IMR-90 (cell line): Measurements from ENCODE around the gene CFAP299. TPM values are rescaled to one million over a fixed set of nuclear protein-coding genes. Genes with fewer than 3 reads are reported as not detected.

ENCODE experiments used
- ATAC-seq: fragments of 200-7000 bp; cut with Tn5 transposase; 2 replicates; pipeline ENCODE4 v1.9.1; 2020; ENCODE audit warnings: low read depth, mild to moderate bottlenecking, moderate library complexity
- BruUV-seq: library from RNA; stranded (reverse); fragments of 400-500 nt; replicated peaks from 2 replicates; lab custom pipeline; 2021; lab: Mats Ljungman, UMichigan
- CTCF ChIA-PET: fragments of 300-600 bp; formaldehyde crosslinking; extraction: SDS; loops from one replicate; lab custom pipeline; 2021; ENCODE audit warnings: antibody characterized with exemption; lab: Yijun Ruan, JAX
- POLR2A ChIA-PET: fragments of 300-600 bp; sonication (Branson Sonifier 250); formaldehyde crosslinking; loops from one replicate; lab custom pipeline; 2022; ENCODE audit warnings: antibody characterized with exemption; ENCODE audit not compliant: unreplicated experiment; lab: Charles Lee
- DNase-seq: peaks from one replicate; pipeline ENCODE4 v3.0.0; 2013
- H2AFZ ChIP-seq: replicated peaks from 2 replicates; pipeline ENCODE3; 2013; ENCODE audit warnings: low read length, mild to moderate bottlenecking; ENCODE audit not compliant: poor library complexity
- H2AK5ac ChIP-seq: 2 replicates; pipeline ENCODE4 v1.6.1; 2013; ENCODE audit warnings: low read depth, low read length, inconsistent platforms
- H2AK9ac ChIP-seq: replicated peaks from 2 replicates; pipeline ENCODE3; 2013; ENCODE audit warnings: mild to moderate bottlenecking, low read depth, low read length, moderate library complexity; ENCODE audit not compliant: poor library complexity
- H2BK120ac ChIP-seq: 2 replicates; pipeline ENCODE4 v1.6.1; 2013; ENCODE audit warnings: low read depth, low read length, inconsistent platforms
- H2BK15ac ChIP-seq: 3 replicates; pipeline ENCODE4 v1.6.1; 2013; ENCODE audit warnings: low read depth, low read length, inconsistent platforms
- H2BK20ac ChIP-seq: 2 replicates; pipeline ENCODE4 v1.6.1; 2013; ENCODE audit warnings: low read depth, mild to moderate bottlenecking, inconsistent platforms, low read length, moderate library complexity
- H2BK5ac ChIP-seq: 2 replicates; pipeline ENCODE4 v1.6.1; 2013; ENCODE audit warnings: mild to moderate bottlenecking, low read depth, low read length, inconsistent platforms; ENCODE audit not compliant: poor library complexity, severe bottlenecking
- H3K14ac ChIP-seq: replicated peaks from 2 replicates; pipeline ENCODE4 v1.6.1; 2013; ENCODE audit warnings: low read depth, low read length, inconsistent platforms
- H3K18ac ChIP-seq: 2 replicates; pipeline ENCODE4 v1.6.1; 2013; ENCODE audit warnings: low read depth, low read length, control low read depth
- H3K23ac ChIP-seq: 2 replicates; pipeline ENCODE4 v1.6.1; 2013; ENCODE audit warnings: low read depth, low read length, inconsistent platforms
- H3K27ac ChIP-seq: 2 replicates; pipeline ENCODE4 v1.5.1; 2013; ENCODE audit warnings: mild to moderate bottlenecking, control low read depth, low read length; ENCODE audit not compliant: insufficient read depth
- H3K27me3 ChIP-seq: 2 replicates; pipeline ENCODE4 v1.6.1; 2013; ENCODE audit warnings: low read length; ENCODE audit not compliant: control insufficient read depth, insufficient read depth
- H3K36me3 ChIP-seq: 2 replicates; pipeline ENCODE4 v1.6.1; 2013; ENCODE audit warnings: low read length, mixed read lengths; ENCODE audit not compliant: control insufficient read depth, insufficient read depth
- H3K4ac ChIP-seq: 2 replicates; pipeline ENCODE4 v1.6.1; 2013; ENCODE audit warnings: low read depth, low read length, inconsistent platforms
- H3K4me1 ChIP-seq: 2 replicates; pipeline ENCODE4 v1.6.1; 2013; ENCODE audit warnings: low read length, mixed read lengths; ENCODE audit not compliant: control insufficient read depth, insufficient read depth
- H3K4me2 ChIP-seq: 2 replicates; pipeline ENCODE4 v1.6.1; 2013; ENCODE audit warnings: low read depth, mild to moderate bottlenecking, control low read depth, low read length, moderate library complexity
- H3K4me3 ChIP-seq: 2 replicates; pipeline ENCODE4 v1.5.1; 2013; ENCODE audit warnings: low read depth, mild to moderate bottlenecking, control low read depth, low read length, moderate library complexity; ENCODE audit not compliant: insufficient read depth
- H3K56ac ChIP-seq: 2 replicates; pipeline ENCODE4 v1.6.1; 2013; ENCODE audit warnings: low read length, inconsistent platforms; ENCODE audit not compliant: insufficient read depth; ENCODE audit errors: extremely low read depth
- H3K79me1 ChIP-seq, 2 experiments: 2 replicates each; pipeline ENCODE4 v1.6.1; 2013; ENCODE audit warnings: low read length in 2 of 2, inconsistent platforms in 1 of 2, low read depth in 1 of 2
- H3K9ac ChIP-seq: 2 replicates; pipeline ENCODE4 v1.6.1; 2013; ENCODE audit warnings: low read depth, low read length, control low read depth
- H3K9me1 ChIP-seq: 2 replicates; pipeline ENCODE4 v1.6.1; 2013; ENCODE audit warnings: low read length, inconsistent platforms; ENCODE audit not compliant: insufficient read depth
- H3K9me3 ChIP-seq: 2 replicates; pipeline ENCODE4 v1.6.1; 2013; ENCODE audit warnings: low read length; ENCODE audit not compliant: control insufficient read depth, insufficient read depth
- H4K20me1 ChIP-seq: 2 replicates; pipeline ENCODE4 v1.6.1; 2013; ENCODE audit warnings: low read length, inconsistent platforms; ENCODE audit not compliant: insufficient read depth
- H4K5ac ChIP-seq: 2 replicates; pipeline ENCODE4 v1.6.1; 2013; ENCODE audit warnings: mild to moderate bottlenecking, low read depth, low read length, control low read depth
- H4K8ac ChIP-seq, 2 experiments: 2 replicates each; pipeline ENCODE4 v1.6.1; 2013; ENCODE audit warnings: low read depth in 2 of 2, low read length in 2 of 2, control low read depth in 1 of 2, inconsistent platforms in 1 of 2
- H4K91ac ChIP-seq: 2 replicates; pipeline ENCODE4 v1.6.1; 2013; ENCODE audit warnings: low read depth, low read length, inconsistent platforms; ENCODE audit not compliant: insufficient read depth
- FOS ChIP-seq: fragments of 150-350 bp; IDR thresholded peaks from 2 replicates; pipeline ENCODE4 v1.6.1; 2016; ENCODE audit warnings: low read depth, low read length
- MAZ ChIP-seq: IDR thresholded peaks from 2 replicates; pipeline ENCODE4 v1.6.1; 2012; ENCODE audit warnings: low read depth, mild to moderate bottlenecking, low read length, improper control_type of control experiment, moderate library complexity, borderline replicate concordance
- NFE2L2 ChIP-seq: fragments of 150-350 bp; IDR thresholded peaks from 2 replicates; pipeline ENCODE4 v1.6.1; 2016; ENCODE audit warnings: low read depth, mild to moderate bottlenecking, low read length
- WGBS, 2 experiments: methylation state at CpG; one replicate each; pipeline versions ENCODE4 v1.1.5 to v1.1.7; 2013; ENCODE audit warnings: missing lambda C conversion rate in 2 of 2; ENCODE audit not compliant: insufficient read length in 1 of 2; ENCODE audit errors: extremely low coverage in 2 of 2; 5-methylcytosine and 5-hydroxymethylcytosine counted together
- dilution Hi-C: fragments of 300-500 bp; cut with HindIII; formaldehyde crosslinking; loops from one replicate; pipeline ENCODE4 v1.14.3; 2018; ENCODE audit warnings: low sequenced_read_pairs; ENCODE audit not compliant: unreplicated experiment
- in situ Hi-C: fragments of 300-500 bp; cut with MboI; formaldehyde crosslinking; loops from 3 replicates; pipeline ENCODE4 v1.14.3; 2019; ENCODE audit warnings: low sequenced_read_pairs, inconsistent platforms, mixed read lengths
- intact Hi-C: fragments of 100-400 bp; cut with micrococcal nuclease; formaldehyde crosslinking; loops from 2 replicates; pipeline ENCODE4 v1.10.0; 2022
- polyA plus RNA-seq, 3 experiments: library from polyadenylated mRNA; depleted of rRNA; stranded (reverse); fragments of >200 nt; gene quantifications; 2 replicates each; pipeline ENCODE4 v1.2.3, GENCODE V29; 2012; ENCODE audit warnings: low replicate concordance in 1 of 3
- total RNA-seq: library from RNA; depleted of rRNA; stranded (reverse); fragments of >200 nt; gene quantifications from 2 replicates; pipeline ENCODE4 v1.2.3, GENCODE V29; 2012
- TF ChIP-seq, protein P1 (sequence below): fragments of 150-350 bp; IDR thresholded peaks from 2 replicates; pipeline ENCODE4 v1.6.1; 2017; ENCODE audit warnings: mild to moderate bottlenecking, antibody characterized with exemption, low read length, low read depth

CFAP299 gene
- total and polyA plus RNA-seq, 2 of the 4 experiments (the other 2 are of a cell fraction): 1.0 to 1.1 TPM

GRCh38 chr4:80334568-80334967, 962 bp upstream of the CFAP299 start:
- BruUV-seq: no TSS peak

More at GRCh38 chr4:80334568-80334967, 962 bp upstream of the CFAP299 start:
- Histone ChIP-seq H3K4me2 (no peak overlapping the region), H3K4ac (no peak overlapping the region), H4K8ac (no peak overlapping the region), H3K4me1 (peaks cover 4% of the 10 kb centered on the region; the same call in 1 of the 2 replicates), H2BK20ac (no peak overlapping the region), H2BK120ac (no peak overlapping the region), H3K79me1 (peaks cover 0 to 12% of the 10 kb centered on the region in 2 experiments; a peak in 1 of 4 replicates), H3K9me1 (no peaks in the 10 kb centered on the region), H4K5ac (no peak overlapping the region), H3K23ac (no peak overlapping the region), H2BK15ac (no peak overlapping the region), H3K4me3 (no peak overlapping the region), H3K18ac (no peak overlapping the region), H3K36me3 (no peaks in the 10 kb centered on the region), H2AFZ (no peak overlapping the region), H3K56ac (no peak overlapping the region), H2AK5ac (no peak overlapping the region), H3K27ac (no peak overlapping the region), H3K9ac (no peak overlapping the region), H2AK9ac (no peak overlapping the region), H4K91ac (no peak overlapping the region), H3K27me3 (no peaks in the 10 kb centered on the region), H4K20me1 (no peaks in the 10 kb centered on the region), H2BK5ac (no peak overlapping the region), H3K14ac (no peak overlapping the region), H3K9me3 (no peaks in the 10 kb centered on the region)
- no CpG with 5 or more reads among the region's 1 CpG for WGBS, 2 experiments
- TF ChIP-seq NFE2L2 (peak; percentile 49), FOS (no peak), MAZ (no peak)
- TF ChIP-seq, protein P1, sequence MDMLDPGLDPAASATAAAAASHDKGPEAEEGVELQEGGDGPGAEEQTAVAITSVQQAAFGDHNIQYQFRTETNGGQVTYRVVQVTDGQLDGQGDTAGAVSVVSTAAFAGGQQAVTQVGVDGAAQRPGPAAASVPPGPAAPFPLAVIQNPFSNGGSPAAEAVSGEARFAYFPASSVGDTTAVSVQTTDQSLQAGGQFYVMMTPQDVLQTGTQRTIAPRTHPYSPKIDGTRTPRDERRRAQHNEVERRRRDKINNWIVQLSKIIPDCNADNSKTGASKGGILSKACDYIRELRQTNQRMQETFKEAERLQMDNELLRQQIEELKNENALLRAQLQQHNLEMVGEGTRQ: no peak
- dilution Hi-C loops: no loop called here
- DNase-seq (no peak), ATAC-seq (no peak)
- CTCF ChIA-PET: interaction anchor here (0.7 to 3.2 kb wide), 4 partner anchors 11 to 114 kb away, joined by 3 to 13 read pairs (median 4); no protein-coding TSS in a partner anchor
- in situ Hi-C loops: loop anchor here (10.0 to 25.0 kb wide), 2 partner anchors 110 to 1397 kb away; partner anchors contain the start of gene PAQR3
- POLR2A ChIA-PET: no interaction called here
- intact Hi-C loops: loop anchor here (2.0 kb wide), 1 partner anchor 66 kb away; no protein-coding TSS in a partner anchor
